ENCODE measurements around the gene CUL1. TPM values are rescaled to one million over a fixed set of nuclear protein-coding genes. Genes with fewer than 3 reads are reported as not detected.

Gene CUL1
- total and polyA plus RNA-seq, 5 donors from 2014 or later = 41.4 to 56.9 (median 47.7) TPM

DNA sequence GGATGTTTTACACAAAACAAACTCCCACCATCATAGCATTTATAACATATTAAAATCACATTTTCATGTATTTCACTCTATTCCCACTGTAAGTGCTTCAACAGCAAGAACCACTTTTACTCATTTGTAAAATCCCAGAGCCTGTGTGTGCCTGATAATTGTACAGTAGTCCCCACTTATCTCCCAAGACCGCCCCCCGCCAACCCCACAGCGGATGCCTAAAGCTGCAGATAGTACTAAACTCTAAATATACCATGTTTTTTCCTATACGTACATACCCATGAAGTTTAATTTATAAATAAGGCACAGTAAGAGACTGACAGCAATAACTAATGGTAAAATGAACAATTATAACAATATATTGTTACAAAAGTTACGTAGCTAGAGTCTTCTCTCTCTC is 151.9 kb downstream of the CUL1 start:
- H3K27ac Mint-ChIP-seq = peak overlapping the region in 1 of 3 donors; percentile 68
- ATAC-seq (ENCODE audit: low read depth in 2 of 2) (no peak), DNase-seq (no peak)
- H3K27ac ChIP-seq (ENCODE audit: insufficient read depth, low read length, poor library complexity, severe bottlenecking) = no peak overlapping the region
- no peak overlapping the region for H3K4me3 Mint-ChIP-seq
- no peaks in the 10 kb centered on the region for H3K27me3 Mint-ChIP-seq
- no peaks in the 10 kb centered on the region for H3K9me3 Mint-ChIP-seq
- H3K4me1 ChIP-seq (ENCODE audit: control insufficient read depth, insufficient read depth, low read length, poor library complexity, severe bottlenecking) = peaks cover 41% of the 10 kb centered on the region
- peaks cover 40 to 70% (median 55%) of the 10 kb centered on the region in 4 donors for H3K4me1 Mint-ChIP-seq
- no peaks in the 10 kb centered on the region for H3K27me3 ChIP-seq (ENCODE audit: control insufficient read depth, insufficient read depth, low read length)
- no peaks in the 10 kb centered on the region for H3K36me3 Mint-ChIP-seq
- no peaks in the 10 kb centered on the region for H3K9me3 ChIP-seq (ENCODE audit: control insufficient read depth in 2 of 2, low read length in 2 of 2)
- no peaks in the 10 kb centered on the region for H3K36me3 ChIP-seq (ENCODE audit: control insufficient read depth, insufficient read depth, low read length)
- H3K4me3 ChIP-seq (ENCODE audit: low read depth, low read length) = no peak overlapping the region

Other genes with a start within 250 kb of the CUL1 start
- not detected for gene C7orf33, start 108.1 kb upstream of the CUL1 start, total RNA-seq
- not detected for gene C7orf33, start 108.1 kb upstream of the CUL1 start, polyA plus RNA-seq
- gene EZH2, start 185.4 kb downstream of the CUL1 start, total RNA-seq = 78.6 TPM
- gene EZH2, start 185.4 kb downstream of the CUL1 start, polyA plus RNA-seq = 10 to 100 TPM in 2 of 4 donors, 1 to 10 TPM in 2; 7.5 to 12.2 (median 9.7) TPM

Measured in CD4-positive, CD25-positive, alpha-beta regulatory T cell (primary cell).